Ovary (tissue), 9 donors: ENCODE results near the gene NCMAP. TPM values are rescaled to one million over a fixed set of nuclear protein-coding genes. Genes with fewer than 3 reads are reported as not detected.

Experiments used
- DNase-seq, 5 donors: peaks; one replicate each; pipeline ENCODE4 v3.0.0-alpha.2; 2019 to 2020
- H3K27ac ChIP-seq, 2 donors: fragments of 200-600 bp; one replicate each; pipeline versions ENCODE4 v1.5.1 to v1.8.0; 2019 to 2022
- H3K27me3 ChIP-seq: fragments of 200-600 bp; one replicate; pipeline ENCODE4 v1.8.0; 2022
- H3K36me3 ChIP-seq: fragments of 200-600 bp; sonication (generic); one replicate; pipeline ENCODE4 v1.5.1; 2019
- H3K4me1 ChIP-seq: one replicate; pipeline ENCODE4 v1.8.1; 2013; ENCODE audit warnings: mild to moderate bottlenecking, moderate library complexity; ENCODE audit not compliant: insufficient read depth
- H3K4me3 ChIP-seq: fragments of 200-600 bp; sonication (generic); one replicate; pipeline ENCODE4 v1.5.1; 2017
- H3K9me3 ChIP-seq, 2 donors: fragments of 200-600 bp in 1 of 2; sonication (generic) in 1 of 2; one replicate each; pipeline versions ENCODE4 v1.5.1 to v1.8.1; 2013 to 2019; ENCODE audit warnings: mild to moderate bottlenecking in 1 of 2, moderate library complexity in 1 of 2
- EP300 ChIP-seq: sonication (generic); formaldehyde crosslinking; IDR thresholded peaks from one replicate; pipeline ENCODE4 v1.6.1; 2017; ENCODE audit warnings: antibody characterized with exemption
- POLR2A ChIP-seq: fragments of 450-650 bp; IDR thresholded peaks from one replicate; pipeline ENCODE4 v1.6.1; 2017; ENCODE audit warnings: antibody characterized with exemption, mild to moderate bottlenecking, moderate library complexity
- WGBS, 3 donors: extraction: QIAGEN DNeasy Blood & Tissue Kit in 1 of 3; methylation state at CpG; one replicate each; pipeline versions ENCODE4 v1.1.5 to v1.1.7; 2013 to 2017; 5-methylcytosine and 5-hydroxymethylcytosine counted together
- intact Hi-C, 4 donors: fragments of 100-400 bp; cut with DNase I; formaldehyde crosslinking; loops; one replicate each; pipeline versions ENCODE4 v1.11.0 to v1.15.1; 2022 to 2023
- polyA plus RNA-seq, 2 donors: library from polyadenylated mRNA; stranded (reverse); fragments of 200-250 nt in 1 of 2; fragments of 350-450 nt in 1 of 2; fragmentation: Illumina TruSeq in 1 of 2; extraction: RNeasy Lipid Tissue Mini Kit (QIAGEN cat#74804) in 1 of 2; gene quantifications; one replicate each; pipeline ENCODE4 v1.2.3, GENCODE V29; 2013 to 2014
- total RNA-seq, 7 donors: library from RNA; depleted of rRNA in 2 of 7; stranded (reverse); fragments of >200 nt in 2 of 7; fragmentation: NEBNext Ultra II Directional in 3 of 7; extraction: Animal tissue kit (Norgen Biotek cat#: 25700) in 3 of 7; gene quantifications; one replicate each; pipeline versions ENCODE4 v1.1.0 to v1.2.4, GENCODE V29; 2016 to 2023
- TF ChIP-seq, protein P1 (sequence below), 3 donors: fragments of 450-650 bp in 2 of 3; fragments of 200-600 bp in 1 of 3; IDR thresholded peaks; one replicate each; pipeline versions ENCODE4 v1.5.1 to v1.8.0; 2016 to 2022; ENCODE audit warnings: antibody characterized with exemption in 3 of 3, mild to moderate bottlenecking in 1 of 3
- donor health status: DM: no; HTN: no; CAD: no; lungs with moderate emphysema.
- donor health status: DM: no; HTN: no; CAD: no.
- donor health status: Bipolar disorder and iron deficiency.
- donor health status: DM: yes; HTN: yes; CAD: no.
- donor health status: DM: no; HTN: no; CAD: no.
- donor health status: DM: yes; HTN: yes; CAD: no.

The NCMAP gene
- total and polyA plus RNA-seq, 9 donors = 0.01 to 0.83 (median 0.40) TPM; not detected in 2

DNA sequence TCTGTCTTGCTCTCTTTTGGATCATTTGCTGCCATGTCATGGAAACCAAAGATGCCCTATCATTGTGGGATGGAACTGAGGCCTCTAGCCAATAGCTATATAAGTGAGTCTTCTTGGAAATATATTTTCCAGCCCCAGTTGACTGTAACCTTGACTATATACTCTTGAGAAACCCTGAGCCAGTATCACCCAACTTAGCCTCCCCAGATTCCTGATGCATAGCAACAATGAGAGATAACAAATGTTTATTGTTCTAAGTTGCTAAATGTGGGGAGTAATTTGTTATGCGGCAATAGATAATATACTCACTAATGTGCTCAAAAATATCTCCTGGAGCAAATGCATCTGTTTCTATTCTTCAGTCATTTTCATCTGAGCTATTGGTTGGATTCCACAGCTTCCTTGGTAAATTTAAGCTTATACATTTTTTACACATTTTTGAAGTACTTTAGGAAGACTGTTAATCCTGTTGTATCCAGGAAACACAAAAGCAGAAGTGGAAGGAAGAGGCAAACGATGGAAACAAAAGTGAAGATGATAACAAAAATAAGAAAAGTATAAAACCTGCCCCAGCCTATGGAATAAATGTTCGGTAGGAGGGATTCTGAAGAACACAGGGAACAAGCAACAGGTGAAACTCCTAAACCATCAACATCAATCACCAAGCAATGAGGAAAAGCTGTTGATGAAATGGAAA is 80.9 kb downstream of the NCMAP start:
- peaks cover 2% of the 10 kb centered on the region for H3K4me1 ChIP-seq
- no peak overlapping the region for H3K27ac ChIP-seq
- WGBS, 3 donors = 23 to 45% (median 32%) methylated on average over 3 of the region's 3 CpGs
- DNase-seq = no peak
- no peak for TF ChIP-seq EP300
- no peak for TF ChIP-seq POLR2A
- TF ChIP-seq, protein P1, sequence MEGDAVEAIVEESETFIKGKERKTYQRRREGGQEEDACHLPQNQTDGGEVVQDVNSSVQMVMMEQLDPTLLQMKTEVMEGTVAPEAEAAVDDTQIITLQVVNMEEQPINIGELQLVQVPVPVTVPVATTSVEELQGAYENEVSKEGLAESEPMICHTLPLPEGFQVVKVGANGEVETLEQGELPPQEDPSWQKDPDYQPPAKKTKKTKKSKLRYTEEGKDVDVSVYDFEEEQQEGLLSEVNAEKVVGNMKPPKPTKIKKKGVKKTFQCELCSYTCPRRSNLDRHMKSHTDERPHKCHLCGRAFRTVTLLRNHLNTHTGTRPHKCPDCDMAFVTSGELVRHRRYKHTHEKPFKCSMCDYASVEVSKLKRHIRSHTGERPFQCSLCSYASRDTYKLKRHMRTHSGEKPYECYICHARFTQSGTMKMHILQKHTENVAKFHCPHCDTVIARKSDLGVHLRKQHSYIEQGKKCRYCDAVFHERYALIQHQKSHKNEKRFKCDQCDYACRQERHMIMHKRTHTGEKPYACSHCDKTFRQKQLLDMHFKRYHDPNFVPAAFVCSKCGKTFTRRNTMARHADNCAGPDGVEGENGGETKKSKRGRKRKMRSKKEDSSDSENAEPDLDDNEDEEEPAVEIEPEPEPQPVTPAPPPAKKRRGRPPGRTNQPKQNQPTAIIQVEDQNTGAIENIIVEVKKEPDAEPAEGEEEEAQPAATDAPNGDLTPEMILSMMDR (IDR thresholded peaks at IDR 0.05) = no peak
- H3K27me3 ChIP-seq = no peaks in the 10 kb centered on the region
- intact Hi-C loops = loop anchor here in 2 of 4 donors (10.0 kb wide), 2 partner anchors 432 to 442 kb away; no protein-coding TSS in a partner anchor
- no peaks in the 10 kb centered on the region for H3K36me3 ChIP-seq
- no peaks in the 10 kb centered on the region for H3K9me3 ChIP-seq
- no peak overlapping the region for H3K4me3 ChIP-seq

DNA sequence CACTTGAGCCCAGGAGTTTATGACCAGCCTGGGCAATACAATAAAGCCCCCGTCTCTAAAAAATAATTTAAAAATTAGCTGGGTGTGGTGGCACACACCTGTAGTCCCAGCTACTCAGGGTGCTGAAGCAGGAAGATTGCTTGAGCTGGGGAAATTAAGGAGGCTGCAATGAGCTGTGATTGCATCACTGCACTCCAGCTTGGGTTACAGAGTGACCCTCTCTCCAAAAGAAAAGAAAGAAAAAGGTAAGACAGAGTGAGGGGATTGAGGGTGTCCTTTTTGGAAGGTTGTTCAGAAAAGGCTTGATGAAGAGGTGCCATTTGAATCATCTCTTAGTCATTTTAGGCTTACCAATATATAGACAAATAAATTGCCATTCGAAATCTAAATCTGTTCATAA is 83.2 kb downstream of the NCMAP start:
- Histone ChIP-seq H3K36me3 (no peaks in the 10 kb centered on the region), H3K4me3 (no peak overlapping the region), H3K27me3 (no peaks in the 10 kb centered on the region), H3K9me3 (no peaks in the 10 kb centered on the region), H3K4me1 (peaks cover 4% of the 10 kb centered on the region), H3K27ac (no peak overlapping the region)
- TF ChIP-seq EP300 = no peak
- no peak for TF ChIP-seq POLR2A
- TF ChIP-seq, protein P1 (IDR thresholded peaks at IDR 0.05) = no peak
- intact Hi-C loops = loop anchor here in 2 of 4 donors (10.0 kb wide), 2 partner anchors 434 to 444 kb away; no protein-coding TSS in a partner anchor
- no peak for DNase-seq
- 89 to 96% (median 92%) methylated on average over 2 of the region's 2 CpGs for WGBS, 3 donors

DNA sequence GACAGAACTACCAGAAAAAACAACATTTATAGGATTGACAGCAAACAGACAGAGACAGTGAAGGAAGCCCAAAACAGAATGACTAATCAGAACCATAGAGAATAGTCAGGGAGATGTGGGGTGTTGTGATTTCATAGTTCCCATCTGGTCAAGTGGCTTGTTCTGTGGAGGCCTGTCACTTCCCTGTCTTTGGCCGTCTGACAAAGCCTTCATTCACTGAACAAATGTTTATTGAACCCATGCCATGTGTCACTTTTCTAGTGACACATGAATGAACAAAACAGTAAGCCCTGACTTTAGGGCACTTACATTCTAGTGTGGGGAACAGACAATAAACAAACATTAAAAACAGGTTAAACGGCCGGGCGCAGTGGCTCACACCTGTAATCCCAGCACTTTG is 84.0 kb downstream of the NCMAP start:
- 77 to 81% (median 80%) methylated on average over 4 of the region's 4 CpGs for WGBS, 3 donors
- DNase-seq = no peak
- Histone ChIP-seq H3K36me3 (no peaks in the 10 kb centered on the region), H3K4me3 (no peak overlapping the region), H3K27me3 (no peaks in the 10 kb centered on the region), H3K9me3 (no peaks in the 10 kb centered on the region), H3K4me1 (peaks cover 4% of the 10 kb centered on the region), H3K27ac (no peak overlapping the region)
- no peak for TF ChIP-seq EP300
- TF ChIP-seq, protein P1 (IDR thresholded peaks at IDR 0.05) = no peak
- TF ChIP-seq POLR2A = no peak
- intact Hi-C loops = loop anchor here in 2 of 4 donors (5.0 to 10.0 kb wide), 3 partner anchors 107 to 445 kb away; partner anchors contain the start of gene CLIC4 (in 1 of the 2)

DNA sequence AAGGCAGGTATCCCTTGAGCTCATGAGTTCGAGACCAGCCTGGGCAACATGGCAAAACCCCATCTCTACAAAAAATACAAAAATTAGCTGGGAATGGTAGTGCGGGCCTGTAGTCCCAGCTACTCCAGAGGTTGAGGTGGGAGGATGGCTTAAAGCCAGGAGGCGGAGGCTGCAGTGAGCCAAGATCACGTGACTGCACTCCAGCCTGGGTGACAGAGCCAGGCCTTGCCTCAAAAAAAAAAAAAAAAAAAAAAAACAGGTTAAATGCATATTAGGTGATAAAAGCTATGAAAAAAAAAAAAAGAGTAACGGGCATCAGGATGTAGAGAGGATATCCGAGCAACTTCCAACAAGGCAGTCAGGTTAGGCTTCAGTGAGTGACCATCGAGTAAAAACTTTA is 84.4 kb downstream of the NCMAP start:
- H3K9me3 ChIP-seq = no peaks in the 10 kb centered on the region
- DNase-seq = peak; percentile 41 to 61 (median 49)
- whole genome bisulfite sequencing, 3 donors = 54 to 62% (median 60%) methylated on average over 7 of the region's 7 CpGs
- H3K4me3 ChIP-seq = no peak overlapping the region
- H3K36me3 ChIP-seq = no peaks in the 10 kb centered on the region
- TF ChIP-seq POLR2A (no peak), EP300 (no peak)
- TF ChIP-seq, protein P1 (IDR thresholded peaks at IDR 0.05) = no peak
- intact Hi-C loops = loop anchor here in 1 of 4 donors (5.0 kb wide), 1 partner anchor 107 kb away; the partner anchor contains the start of gene CLIC4
- H3K27me3 ChIP-seq = no peaks in the 10 kb centered on the region
- H3K27ac ChIP-seq = no peak overlapping the region
- H3K4me1 ChIP-seq = peaks cover 6% of the 10 kb centered on the region
